Choroid plexus epithelial cell (primary cell): Measurements from ENCODE around the gene PML.

Source experiments
- DNase-seq: peaks from one replicate; pipeline ENCODE4 v3.0.0-alpha.2; 2010; ENCODE audit warnings: low read depth
- H3K4me3 ChIP-seq: 2 replicates; pipeline ENCODE4 v1.5.1; 2011; ENCODE audit warnings: low read depth, mild to moderate bottlenecking, control low read depth, low read length, moderate library complexity
- CTCF ChIP-seq: conservative IDR thresholded peaks from 2 replicates; pipeline ENCODE4 v1.5.1; 2011; ENCODE audit warnings: low read depth, mild to moderate bottlenecking, control low read depth, inconsistent platforms, low read length, moderate library complexity

PML gene

GRCh38 chr15:74035121-74036017, 40.9 kb downstream of the PML start:
- no peak for DNase-seq
- H3K4me3 ChIP-seq, result no peak overlapping the region
- TF ChIP-seq CTCF, result no peak

GRCh38 chr15:74036271-74037170, 42.0 kb downstream of the PML start:
- peak; percentile 79 for TF ChIP-seq CTCF
- no peak overlapping the region for H3K4me3 ChIP-seq
- DNase-seq, result peak; percentile 76

- H3K4me3 ChIP-seq, result no peak overlapping the region
- DNase-seq, result no peak
Observed at GRCh38 chr15:74037171-74038117, 42.9 kb downstream of the PML start.

GRCh38 chr15:74038707-74039655, 44.5 kb downstream of the PML start:
- H3K4me3 ChIP-seq, result no peak overlapping the region
- no peak for TF ChIP-seq CTCF
- peak; percentile 46 for DNase-seq

More at GRCh38 chr15:74037171-74038117, 42.9 kb downstream of the PML start:
- no peak for TF ChIP-seq CTCF

- H3K4me3 ChIP-seq, result no peak overlapping the region
- no peak for DNase-seq
- TF ChIP-seq CTCF, result no peak
Observed at GRCh38 chr15:74039656-74040010, 45.1 kb downstream of the PML start.
